ENCODE data around the gene GPBP1. TPM values are rescaled to one million over a fixed set of nuclear protein-coding genes. Genes with fewer than 3 reads are reported as not detected.
"Not testable (repeated sequence)": the region's sequence is repeated elsewhere in the genome, so short reads cannot be mapped to it uniquely, and the experiment has no call there.

The GPBP1 gene
- polyA plus RNA-seq, 1 donor from 2014 or later = 149 TPM

DNA sequence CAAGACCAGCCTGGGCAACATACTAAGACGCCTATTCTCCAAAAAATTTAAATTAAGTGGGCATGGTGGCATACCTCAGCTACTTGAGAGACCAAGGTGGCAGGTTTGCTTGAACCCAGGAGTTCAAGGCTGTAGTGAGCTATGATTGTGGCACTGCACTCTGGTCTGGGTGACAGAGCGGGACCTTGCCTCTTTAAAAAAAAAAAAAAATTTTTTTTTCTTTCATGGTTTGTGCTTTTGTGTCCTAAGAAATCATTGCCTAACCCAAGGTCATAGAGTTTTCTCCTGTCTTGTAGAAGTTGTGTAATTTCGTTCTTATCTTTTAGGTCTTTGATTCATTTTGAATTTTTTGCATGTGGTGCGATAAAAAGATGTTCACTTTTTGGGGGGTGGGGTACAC is 12.3 kb downstream of the GPBP1 start:
- H3K79me2 ChIP-seq (replicated peaks; ENCODE audit: insufficient read depth, low read length) = peaks cover 93% of the 10 kb centered on the region
- H2AFZ ChIP-seq (ENCODE audit: low read depth, low read length) = no peak overlapping the region
- H3K4me2 ChIP-seq (ENCODE audit: low read length) = no peak overlapping the region
- peaks cover 8% of the 10 kb centered on the region for H4K20me1 ChIP-seq (ENCODE audit: insufficient read depth)
- no peaks in the 10 kb centered on the region for H3K27me3 ChIP-seq (ENCODE audit: insufficient read depth, low read depth, low read length)
- no peak overlapping the region for H3K4me3 ChIP-seq (ENCODE audit: low read length)
- H3K36me3 ChIP-seq (ENCODE audit: insufficient read depth, low read length) = no peaks in the 10 kb centered on the region
- no peaks in the 10 kb centered on the region for H3K9me3 ChIP-seq (ENCODE audit: low read length)
- no peak overlapping the region for H3K27ac ChIP-seq (ENCODE audit: low read length)
- no peak for TF ChIP-seq EZH2 (IDR thresholded peaks at IDR 0.05; ENCODE audit: borderline replicate concordance, insufficient read depth, low read length, poor library complexity, severe bottlenecking)
- no peak for TF ChIP-seq POLR2AphosphoS5 (IDR thresholded peaks at IDR 0.05)
- no peak for TF ChIP-seq RAD21 (conservative IDR thresholded peaks at IDR 0.05)
- TF ChIP-seq, protein P1, sequence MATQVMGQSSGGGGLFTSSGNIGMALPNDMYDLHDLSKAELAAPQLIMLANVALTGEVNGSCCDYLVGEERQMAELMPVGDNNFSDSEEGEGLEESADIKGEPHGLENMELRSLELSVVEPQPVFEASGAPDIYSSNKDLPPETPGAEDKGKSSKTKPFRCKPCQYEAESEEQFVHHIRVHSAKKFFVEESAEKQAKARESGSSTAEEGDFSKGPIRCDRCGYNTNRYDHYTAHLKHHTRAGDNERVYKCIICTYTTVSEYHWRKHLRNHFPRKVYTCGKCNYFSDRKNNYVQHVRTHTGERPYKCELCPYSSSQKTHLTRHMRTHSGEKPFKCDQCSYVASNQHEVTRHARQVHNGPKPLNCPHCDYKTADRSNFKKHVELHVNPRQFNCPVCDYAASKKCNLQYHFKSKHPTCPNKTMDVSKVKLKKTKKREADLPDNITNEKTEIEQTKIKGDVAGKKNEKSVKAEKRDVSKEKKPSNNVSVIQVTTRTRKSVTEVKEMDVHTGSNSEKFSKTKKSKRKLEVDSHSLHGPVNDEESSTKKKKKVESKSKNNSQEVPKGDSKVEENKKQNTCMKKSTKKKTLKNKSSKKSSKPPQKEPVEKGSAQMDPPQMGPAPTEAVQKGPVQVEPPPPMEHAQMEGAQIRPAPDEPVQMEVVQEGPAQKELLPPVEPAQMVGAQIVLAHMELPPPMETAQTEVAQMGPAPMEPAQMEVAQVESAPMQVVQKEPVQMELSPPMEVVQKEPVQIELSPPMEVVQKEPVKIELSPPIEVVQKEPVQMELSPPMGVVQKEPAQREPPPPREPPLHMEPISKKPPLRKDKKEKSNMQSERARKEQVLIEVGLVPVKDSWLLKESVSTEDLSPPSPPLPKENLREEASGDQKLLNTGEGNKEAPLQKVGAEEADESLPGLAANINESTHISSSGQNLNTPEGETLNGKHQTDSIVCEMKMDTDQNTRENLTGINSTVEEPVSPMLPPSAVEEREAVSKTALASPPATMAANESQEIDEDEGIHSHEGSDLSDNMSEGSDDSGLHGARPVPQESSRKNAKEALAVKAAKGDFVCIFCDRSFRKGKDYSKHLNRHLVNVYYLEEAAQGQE (IDR thresholded peaks at IDR 0.05; ENCODE audit: borderline replicate concordance) = no peak
- no peak for TF ChIP-seq TAF1 (IDR thresholded peaks at IDR 0.05; ENCODE audit: low read depth)
- no peaks in the 10 kb centered on the region for H3F3A ChIP-seq (ENCODE audit: insufficient read depth, low read length, poor library complexity, severe bottlenecking)
- H3K9me2 ChIP-seq (ENCODE audit: insufficient read depth, low read length) = no peaks in the 10 kb centered on the region
- no peak overlapping the region for H3K9ac ChIP-seq (ENCODE audit: low read length)

DNA sequence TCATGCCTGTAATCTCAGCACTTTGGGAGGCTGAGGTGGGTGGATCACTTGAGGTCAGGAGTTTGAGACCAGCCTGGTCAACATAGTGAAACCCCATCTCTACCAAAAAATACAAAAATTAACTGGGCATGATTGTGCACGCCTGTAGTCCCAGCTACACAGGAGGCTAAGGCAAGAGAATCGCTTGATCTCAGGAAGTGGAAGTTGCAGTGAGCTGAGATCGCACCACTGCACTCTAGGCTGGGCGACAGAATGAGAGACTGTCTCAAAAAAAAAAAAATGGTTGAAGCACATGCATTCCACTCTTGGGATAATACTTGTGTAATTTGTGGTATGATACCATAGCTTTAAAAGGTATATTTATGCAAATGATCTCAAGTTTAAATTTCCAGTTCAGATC is 14.1 kb downstream of the GPBP1 start:
- H3K79me2 ChIP-seq (replicated peaks; ENCODE audit: insufficient read depth, low read length) = peaks cover 93% of the 10 kb centered on the region
- not testable (repeated sequence) for H3K4me2 ChIP-seq (ENCODE audit: low read length); H3F3A ChIP-seq (ENCODE audit: insufficient read depth, low read length, poor library complexity, severe bottlenecking); H3K27ac ChIP-seq (ENCODE audit: low read length); H3K9ac ChIP-seq (ENCODE audit: low read length); H3K9me3 ChIP-seq (ENCODE audit: low read length); H3K36me3 ChIP-seq (ENCODE audit: insufficient read depth, low read length); H3K27me3 ChIP-seq (ENCODE audit: insufficient read depth, low read depth, low read length); H4K20me1 ChIP-seq (ENCODE audit: insufficient read depth); H3K9me2 ChIP-seq (ENCODE audit: insufficient read depth, low read length); H3K4me3 ChIP-seq (ENCODE audit: low read length); H2AFZ ChIP-seq (ENCODE audit: low read depth, low read length)

GRCh38 chr5:57189515-57189914 is 15.7 kb downstream of the GPBP1 start:
- no peak overlapping the region for H3K4me3 ChIP-seq (ENCODE audit: low read length)
- H3K36me3 ChIP-seq (ENCODE audit: insufficient read depth, low read length) = no peaks in the 10 kb centered on the region
- no peaks in the 10 kb centered on the region for H3K9me3 ChIP-seq (ENCODE audit: low read length)
- H3K27me3 ChIP-seq (ENCODE audit: insufficient read depth, low read depth, low read length) = no peaks in the 10 kb centered on the region
- TF ChIP-seq MXI1 (conservative IDR thresholded peaks at IDR 0.05; ENCODE audit: poor library complexity, severe bottlenecking) (no peak), POLR2AphosphoS5 (IDR thresholded peaks at IDR 0.05) (no peak), SMC3 (conservative IDR thresholded peaks at IDR 0.05; ENCODE audit: poor library complexity) (no peak), EP300 (conservative IDR thresholded peaks at IDR 0.05; ENCODE audit: poor library complexity, severe bottlenecking) (no peak), EZH2 (IDR thresholded peaks at IDR 0.05; ENCODE audit: borderline replicate concordance, insufficient read depth, low read length, poor library complexity, severe bottlenecking) (no peak), RAD21 (conservative IDR thresholded peaks at IDR 0.05) (no peak), TAF1 (IDR thresholded peaks at IDR 0.05; ENCODE audit: low read depth) (no peak)
- TF ChIP-seq, protein P1 (IDR thresholded peaks at IDR 0.05; ENCODE audit: borderline replicate concordance) = no peak
- TF ChIP-seq, protein P2, sequence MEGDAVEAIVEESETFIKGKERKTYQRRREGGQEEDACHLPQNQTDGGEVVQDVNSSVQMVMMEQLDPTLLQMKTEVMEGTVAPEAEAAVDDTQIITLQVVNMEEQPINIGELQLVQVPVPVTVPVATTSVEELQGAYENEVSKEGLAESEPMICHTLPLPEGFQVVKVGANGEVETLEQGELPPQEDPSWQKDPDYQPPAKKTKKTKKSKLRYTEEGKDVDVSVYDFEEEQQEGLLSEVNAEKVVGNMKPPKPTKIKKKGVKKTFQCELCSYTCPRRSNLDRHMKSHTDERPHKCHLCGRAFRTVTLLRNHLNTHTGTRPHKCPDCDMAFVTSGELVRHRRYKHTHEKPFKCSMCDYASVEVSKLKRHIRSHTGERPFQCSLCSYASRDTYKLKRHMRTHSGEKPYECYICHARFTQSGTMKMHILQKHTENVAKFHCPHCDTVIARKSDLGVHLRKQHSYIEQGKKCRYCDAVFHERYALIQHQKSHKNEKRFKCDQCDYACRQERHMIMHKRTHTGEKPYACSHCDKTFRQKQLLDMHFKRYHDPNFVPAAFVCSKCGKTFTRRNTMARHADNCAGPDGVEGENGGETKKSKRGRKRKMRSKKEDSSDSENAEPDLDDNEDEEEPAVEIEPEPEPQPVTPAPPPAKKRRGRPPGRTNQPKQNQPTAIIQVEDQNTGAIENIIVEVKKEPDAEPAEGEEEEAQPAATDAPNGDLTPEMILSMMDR (IDR thresholded peaks at IDR 0.05; ENCODE audit: poor library complexity, severe bottlenecking) = no peak
- H2AFZ ChIP-seq (ENCODE audit: low read depth, low read length) = no peak overlapping the region
- no peak overlapping the region for H3K27ac ChIP-seq (ENCODE audit: low read length)
- no peaks in the 10 kb centered on the region for H3F3A ChIP-seq (ENCODE audit: insufficient read depth, low read length, poor library complexity, severe bottlenecking)
- peaks cover 93% of the 10 kb centered on the region for H3K79me2 ChIP-seq (replicated peaks; ENCODE audit: insufficient read depth, low read length)
- H3K9ac ChIP-seq (ENCODE audit: low read length) = no peak overlapping the region
- no peaks in the 10 kb centered on the region for H3K9me2 ChIP-seq (ENCODE audit: insufficient read depth, low read length)
- H4K20me1 ChIP-seq (ENCODE audit: insufficient read depth) = peaks cover 4% of the 10 kb centered on the region
- H3K4me2 ChIP-seq (ENCODE audit: low read length) = no peak overlapping the region

Measured in neural cell (in vitro differentiated cells).